Stimulated activated CD8-positive, alpha-beta memory T cell treated with anti-CD3 and anti-CD28 coated beads, Interleukin-2, amount 100 ng/mL, for 1 hour (primary cell): ENCODE data around the gene ATRX.
"Not testable (repeated sequence)": the region's sequence is repeated elsewhere in the genome, so short reads cannot be mapped to it uniquely, and the experiment has no call there.

Experiments
- DNase-seq, 2 donors: peaks; one replicate each; pipeline ENCODE4 v3.0.0-alpha.2; 2020; ENCODE audit warnings: low read depth in 2 of 2

The ATRX gene

DNA sequence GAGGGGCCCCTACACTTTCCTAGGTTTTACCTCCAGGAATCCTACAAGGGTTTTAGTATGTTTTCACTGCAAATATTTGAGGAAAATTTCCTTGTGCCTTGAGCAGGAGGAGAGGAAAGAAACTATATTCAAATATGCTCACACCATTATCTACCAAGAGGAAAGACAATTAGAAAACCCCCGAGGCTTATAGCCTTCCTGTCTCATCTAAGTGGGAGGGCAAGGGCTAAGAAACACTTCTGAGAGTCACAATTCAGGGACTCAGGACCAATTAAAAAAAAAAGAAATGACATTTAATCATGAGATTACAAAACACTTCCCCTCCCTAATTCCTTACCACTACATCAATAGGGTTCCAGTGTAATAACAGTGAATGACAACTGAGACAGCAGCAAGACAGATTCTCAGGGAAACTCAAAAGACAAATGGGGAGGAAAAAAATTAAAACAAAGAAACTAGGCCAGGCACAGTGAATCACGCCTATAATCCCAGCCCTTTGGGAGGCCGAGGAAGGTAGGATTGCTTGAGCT, 45.6 kb downstream of the ATRX start:
- DNase-seq, result no peak

DNA sequence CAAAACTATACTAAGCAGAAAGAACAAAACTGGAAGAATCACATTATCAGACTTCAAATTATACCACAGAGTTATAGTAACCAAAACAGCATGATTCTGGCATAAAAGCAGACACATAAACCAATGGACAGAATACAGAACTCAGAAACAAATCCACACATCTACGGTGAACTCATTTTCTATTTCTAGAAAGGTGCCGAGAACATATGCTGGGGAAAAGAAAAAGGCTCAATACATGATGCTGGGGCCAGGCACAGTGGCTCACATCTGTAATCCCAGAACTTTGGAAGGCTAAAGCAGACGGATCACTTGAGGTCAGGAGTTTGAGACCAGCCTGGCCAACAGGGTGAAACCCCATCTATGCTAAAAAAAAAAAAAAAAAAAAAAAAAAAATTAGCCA, 52.7 kb downstream of the ATRX start:
- no peak for DNase-seq

DNA sequence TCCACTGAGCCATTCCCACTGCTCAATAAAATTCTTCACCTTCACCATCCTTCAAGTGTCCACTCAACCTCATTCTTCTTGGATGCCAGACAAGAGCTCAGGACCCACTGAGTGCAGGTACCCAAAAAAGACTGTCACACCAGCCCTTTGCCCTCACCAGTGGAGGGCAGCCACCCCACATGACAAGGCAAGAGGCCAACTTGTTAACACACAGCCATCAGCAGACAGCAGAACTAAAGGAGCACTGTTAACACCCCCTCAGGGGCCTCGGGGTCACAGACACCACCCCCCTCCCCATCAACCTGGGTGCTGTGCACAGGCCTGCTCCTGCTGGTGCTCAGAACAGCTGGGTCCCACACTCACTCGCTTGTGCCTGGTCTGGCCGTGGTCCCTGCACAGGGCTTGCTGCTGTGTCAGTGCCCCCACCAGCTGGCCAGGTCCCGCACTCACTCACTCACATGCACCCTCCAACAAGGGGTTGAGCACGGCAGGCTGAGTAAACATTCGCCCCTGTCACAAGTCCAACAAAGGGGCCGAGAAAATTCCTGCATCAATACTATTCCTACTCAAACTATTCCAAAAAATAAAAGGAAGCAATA, 54.1 kb downstream of the ATRX start:
- DNase-seq, result no peak

DNA sequence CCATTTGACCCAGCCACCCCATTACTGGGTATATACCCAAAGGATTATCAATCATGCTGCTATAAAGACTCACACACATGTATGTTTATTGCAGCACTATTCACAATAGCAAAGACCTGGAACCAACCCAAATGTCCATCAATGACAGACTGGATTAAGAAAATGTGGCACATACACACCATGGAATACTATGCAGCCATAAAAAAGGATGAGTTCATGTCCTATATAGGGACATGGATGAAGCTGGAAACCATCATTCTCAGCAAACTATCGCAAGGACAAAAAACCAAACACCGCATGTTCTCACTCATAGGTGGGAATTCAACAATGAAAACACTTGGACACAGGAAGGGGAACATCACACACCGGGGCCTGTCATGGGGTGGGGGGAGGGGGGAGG, 59.9 kb downstream of the ATRX start:
- DNase-seq, result not testable (repeated sequence)

DNA sequence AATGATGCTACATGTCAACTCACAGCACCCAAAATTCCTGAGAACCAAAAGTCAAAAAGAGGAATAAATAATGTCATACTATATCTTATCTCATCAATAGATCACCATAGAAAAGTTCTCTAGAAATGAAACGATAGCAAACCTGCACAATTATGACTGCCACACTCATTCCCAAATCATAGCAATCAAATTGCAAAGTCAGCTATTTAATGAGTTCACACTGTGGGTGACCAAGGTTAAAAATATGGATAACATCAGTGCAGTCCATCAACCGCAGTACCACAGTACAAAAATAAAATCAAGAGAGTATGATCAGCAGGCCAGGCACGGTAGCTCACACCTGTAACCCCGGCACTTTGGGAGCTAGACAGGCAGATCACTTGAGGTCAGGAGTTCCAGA, 62.3 kb downstream of the ATRX start:
- no peak for DNase-seq

GRCh38 chrX:77719388-77719787, 66.6 kb downstream of the ATRX start:
- DNase-seq, result no peak

- no peak for DNase-seq
Measured at GRCh38 chrX:77704881-77705280, 81.1 kb downstream of the ATRX start.

DNA sequence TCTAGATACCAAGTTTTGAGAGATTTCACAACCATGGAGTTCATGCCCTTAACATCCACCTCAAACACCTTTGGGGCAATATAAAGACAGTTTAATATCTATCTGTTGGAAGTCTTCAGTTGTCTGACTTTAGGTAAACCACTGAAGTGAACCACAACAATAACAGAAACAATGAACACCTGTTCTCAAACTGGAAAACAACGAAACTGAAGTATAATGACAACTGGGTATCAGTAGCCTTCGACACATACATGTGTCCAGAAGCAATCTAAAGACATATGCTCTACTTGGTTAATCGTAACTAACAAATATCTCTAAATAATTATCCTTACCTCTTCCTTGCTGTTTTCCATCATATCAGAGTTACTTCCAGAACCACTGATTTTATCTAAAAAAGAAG, 87.8 kb downstream of the ATRX start:
- no peak for DNase-seq

GRCh38 chrX:77694491-77694890, 91.5 kb downstream of the ATRX start:
- DNase-seq, result no peak

DNA sequence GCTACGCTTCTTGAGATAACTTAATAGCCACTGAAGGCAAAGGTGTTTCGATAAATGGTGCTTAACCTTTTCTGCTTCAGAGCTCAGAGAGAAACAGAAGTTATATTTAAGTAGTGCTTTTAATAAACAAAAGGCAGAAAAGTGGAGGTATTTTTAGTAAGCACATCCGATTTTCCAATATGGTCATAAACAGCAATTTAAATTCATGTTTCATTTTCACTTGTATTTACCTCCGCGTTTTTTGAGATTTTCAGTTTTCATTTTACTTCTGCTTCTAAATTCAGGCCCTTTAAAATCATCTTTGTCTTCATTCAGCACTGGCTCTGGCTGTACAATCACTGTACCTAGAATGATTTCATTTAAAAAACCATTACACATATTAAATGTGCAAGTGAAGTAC, 92.4 kb downstream of the ATRX start:
- DNase-seq, result no peak

DNA sequence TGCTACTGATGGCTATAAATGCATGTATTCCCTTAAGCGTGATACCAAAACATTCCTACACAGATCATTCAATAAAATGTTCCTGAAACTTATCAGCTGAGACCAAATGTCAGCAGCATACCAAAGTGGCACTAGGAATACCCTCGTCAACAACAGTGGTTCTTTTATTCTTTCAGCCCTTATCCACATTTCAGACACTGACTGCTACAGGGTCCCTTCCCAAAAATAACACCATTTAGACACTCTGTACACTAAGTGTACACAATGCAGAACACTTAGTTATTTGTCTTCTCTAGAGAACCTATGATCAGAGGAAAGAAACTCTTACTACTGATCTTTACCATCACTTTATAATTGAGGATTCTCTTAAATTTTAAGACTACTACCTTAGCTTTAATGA, 94.1 kb downstream of the ATRX start:
- DNase-seq, result no peak

GRCh38 chrX:77689376-77689775, 96.6 kb downstream of the ATRX start:
- DNase-seq, result no peak

DNA sequence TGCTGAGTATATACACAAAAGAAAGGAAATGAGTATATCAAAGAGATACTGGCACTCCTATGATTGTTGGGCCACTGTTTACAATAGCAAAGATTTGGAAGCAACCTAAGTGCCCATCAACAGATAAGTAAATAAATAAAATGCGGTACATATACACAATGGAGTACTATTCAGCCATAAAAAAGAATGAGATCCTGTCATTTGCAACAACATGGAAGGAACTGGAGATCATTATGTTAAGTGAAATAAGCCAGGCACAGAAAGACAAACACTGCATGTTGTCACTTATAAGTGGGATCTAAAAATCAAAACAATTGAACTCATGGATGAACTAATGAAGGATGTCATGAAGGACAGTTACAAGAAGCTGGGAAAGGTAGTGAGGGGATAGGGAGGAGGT, 100.3 kb downstream of the ATRX start:
- DNase-seq, result not testable (repeated sequence)

GRCh38 chrX:77679144-77679543, 106.9 kb downstream of the ATRX start:
- DNase-seq, result no peak

- no peak for DNase-seq
Measured at GRCh38 chrX:77675986-77676385, 110.0 kb downstream of the ATRX start.

DNA sequence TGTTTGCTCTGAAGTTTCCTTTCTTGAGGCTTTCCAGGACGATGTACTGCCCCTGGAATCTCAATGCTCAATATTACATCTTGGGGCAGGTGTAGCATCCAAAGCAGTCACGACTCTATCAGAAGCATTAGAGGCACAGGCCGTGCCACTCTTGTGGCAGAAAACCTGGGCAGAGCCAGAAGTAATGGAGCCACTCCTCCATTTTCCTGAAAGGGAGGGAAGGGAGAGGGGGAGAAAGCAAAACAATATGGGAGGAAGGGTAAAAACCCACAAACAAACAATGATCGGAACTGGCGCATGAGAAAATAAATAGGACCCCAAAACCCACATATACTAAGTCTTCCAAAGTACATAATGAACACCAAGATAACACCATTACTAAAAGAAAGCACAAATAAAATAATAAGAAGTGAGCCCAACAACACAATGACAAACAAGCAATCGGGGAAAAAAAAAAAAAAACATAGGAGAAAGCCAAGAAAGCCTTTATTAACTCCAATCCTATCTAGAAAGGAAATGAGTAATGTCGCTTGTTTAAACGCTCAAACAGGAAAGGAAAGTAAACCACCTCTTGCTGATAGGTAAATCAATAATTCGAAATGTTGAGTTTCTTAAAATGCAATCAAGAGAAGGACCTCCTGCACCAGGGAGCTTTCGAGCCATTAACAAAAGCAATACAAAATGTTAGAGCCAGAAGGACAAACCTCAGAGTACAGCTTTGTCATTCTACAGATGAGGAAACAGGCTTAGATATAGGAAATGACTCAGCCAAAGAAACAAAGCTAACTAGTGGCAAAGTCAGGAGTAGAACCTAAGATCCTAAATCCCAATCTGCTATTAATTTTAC, 117.4 kb downstream of the ATRX start:
- no peak for DNase-seq

DNA sequence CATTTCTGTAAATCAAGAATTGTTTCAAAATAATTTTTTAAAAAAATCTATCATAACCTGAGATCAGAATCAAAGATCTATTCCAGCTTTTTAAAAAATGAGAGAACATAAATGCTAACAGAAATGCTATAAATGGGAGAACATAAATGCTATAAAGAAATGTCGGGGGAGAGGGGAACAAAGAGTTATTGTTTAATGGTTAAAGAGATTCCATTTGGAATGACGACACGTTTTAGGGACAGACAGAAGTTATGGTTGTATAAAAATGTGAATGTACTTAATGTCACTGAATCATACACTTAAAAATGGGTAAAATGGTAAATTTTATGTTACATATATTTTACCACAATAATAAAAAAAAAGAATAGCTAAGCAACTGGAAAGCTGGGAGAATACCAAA, 127.1 kb downstream of the ATRX start:
- no peak for DNase-seq

- DNase-seq, result no peak
Measured at GRCh38 chrX:77652095-77652494, 133.9 kb downstream of the ATRX start.

DNA sequence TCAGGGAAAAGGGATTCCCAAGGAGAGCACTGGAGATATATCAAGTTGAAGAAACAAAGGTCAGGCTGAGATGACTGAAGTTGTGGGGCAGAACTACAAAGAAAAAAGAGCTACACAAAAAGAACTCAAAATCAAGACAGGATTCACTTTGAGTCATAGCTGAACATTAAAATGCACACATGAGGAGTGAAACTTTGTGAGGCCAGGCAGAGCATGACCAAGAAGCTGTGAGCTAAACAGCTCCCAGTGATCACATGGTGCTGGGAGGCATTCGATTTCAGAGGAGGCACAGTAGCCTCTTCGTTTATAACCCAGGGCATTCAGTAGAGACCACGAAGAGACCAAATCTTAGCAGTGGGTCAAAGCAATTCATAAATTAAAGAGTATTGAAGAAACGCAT, 145.3 kb downstream of the ATRX start:
- no peak for DNase-seq

- DNase-seq, result no peak
Measured at GRCh38 chrX:77639820-77640219, 146.2 kb downstream of the ATRX start.

DNA sequence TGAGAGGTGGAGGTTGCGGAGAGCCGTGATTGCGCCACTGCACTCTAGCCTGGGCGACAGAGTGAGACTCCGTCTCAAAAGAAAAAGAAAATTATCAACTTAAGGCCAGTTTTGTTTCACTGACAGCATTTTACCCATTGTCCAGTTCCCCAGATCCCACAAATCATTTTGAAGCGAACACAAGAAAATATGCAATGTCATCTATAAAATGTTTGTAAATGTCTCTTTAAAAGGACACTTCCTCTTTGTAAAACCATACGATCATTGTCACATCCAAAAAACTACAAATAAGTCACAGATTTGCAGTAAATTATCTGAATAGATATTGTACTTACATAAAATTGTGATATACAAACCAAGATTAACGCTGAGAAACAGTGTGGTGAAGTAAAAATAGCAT, 147.6 kb downstream of the ATRX start:
- DNase-seq, result no peak

GRCh38 chrX:77635373-77635772, 150.6 kb downstream of the ATRX start:
- no peak for DNase-seq

- DNase-seq, result no peak
Measured at GRCh38 chrX:77628294-77629025, 157.6 kb downstream of the ATRX start.
